Liver (tissue), 9 donors: ENCODE measurements around the gene CHMP3. TPM values are rescaled to one million over a fixed set of nuclear protein-coding genes. Genes with fewer than 3 reads are reported as not detected.
"Not testable (repeated sequence)": the region's sequence is repeated elsewhere in the genome, so short reads cannot be mapped to it uniquely, and the experiment has no call there.

Experiments used
- DNase-seq: peaks from one replicate; pipeline ENCODE4 v3.0.0-alpha.2; 2017; ENCODE audit warnings: low spot score
- H3K27ac ChIP-seq, 2 donors: one replicate each; pipeline ENCODE4 v1.7.0; 2013; ENCODE audit warnings: inconsistent platforms in 2 of 2, low read length in 2 of 2, control low read depth in 1 of 2, low read depth in 1 of 2, mild to moderate bottlenecking in 1 of 2
- H3K27me3 ChIP-seq, 4 donors: one replicate each; pipeline versions ENCODE4 v1.6.1 to v1.7.0; 2013; ENCODE audit warnings: low read length in 3 of 4, inconsistent platforms in 1 of 4, mild to moderate bottlenecking in 1 of 4, moderate library complexity in 1 of 4; ENCODE audit not compliant: control insufficient read depth in 4 of 4, insufficient read depth in 4 of 4
- H3K36me3 ChIP-seq, 4 donors: one replicate each; pipeline versions ENCODE4 v1.6.1 to v1.7.0; 2013; ENCODE audit warnings: low read length in 3 of 4, mild to moderate bottlenecking in 3 of 4, low read depth in 1 of 4, moderate library complexity in 1 of 4; ENCODE audit not compliant: control insufficient read depth in 4 of 4, insufficient read depth in 3 of 4
- H3K4me1 ChIP-seq, 4 donors: one replicate each; pipeline versions ENCODE4 v1.6.1 to v1.7.0; 2013; ENCODE audit warnings: low read length in 3 of 4, mild to moderate bottlenecking in 3 of 4, moderate library complexity in 1 of 4; ENCODE audit not compliant: control insufficient read depth in 4 of 4, insufficient read depth in 4 of 4
- H3K4me3 ChIP-seq, 3 donors: one replicate each; pipeline versions ENCODE4 v1.6.1 to v1.7.0; 2013; ENCODE audit warnings: low read length in 3 of 3, control low read depth in 1 of 3, low read depth in 1 of 3, mild to moderate bottlenecking in 1 of 3
- H3K9ac ChIP-seq, 2 donors: one replicate each; pipeline ENCODE4 v1.7.0; 2013; ENCODE audit warnings: low read length in 2 of 2, mild to moderate bottlenecking in 2 of 2, moderate library complexity in 2 of 2, control low read depth in 1 of 2, low read depth in 1 of 2
- H3K9me3 ChIP-seq, 4 donors: one replicate each; pipeline versions ENCODE4 v1.6.1 to v1.7.0; 2013; ENCODE audit warnings: low read length in 3 of 4; ENCODE audit not compliant: control insufficient read depth in 4 of 4
- ATF3 ChIP-seq: IDR thresholded peaks from 2 replicates; pipeline ENCODE4 v1.6.1; 2016; ENCODE audit warnings: antibody characterized with exemption
- CTCF ChIP-seq: fragments of 150-350 bp; IDR thresholded peaks from 2 replicates; pipeline ENCODE4 v1.5.1; 2017; ENCODE audit warnings: improper control_type of control experiment, low read depth, low read length; ENCODE audit not compliant: missing input control
- EGR1 ChIP-seq, 2 donors: IDR thresholded peaks; 2 replicates each; pipeline ENCODE4 v1.6.1; 2016 to 2018; ENCODE audit warnings: antibody characterized with exemption in 2 of 2, low read depth in 2 of 2
- FOXA1 ChIP-seq: IDR thresholded peaks from 2 replicates; pipeline ENCODE4 v1.6.1; 2016; ENCODE audit warnings: antibody characterized with exemption
- FOXA2 ChIP-seq: IDR thresholded peaks from 2 replicates; pipeline ENCODE4 v1.6.1; 2016; ENCODE audit warnings: antibody characterized with exemption
- GABPA ChIP-seq, 2 donors: IDR thresholded peaks in 1 of 2; conservative IDR thresholded peaks in 1 of 2; 2 replicates each; pipeline ENCODE4 v1.6.1; 2016; ENCODE audit warnings: antibody characterized with exemption in 2 of 2, mild to moderate bottlenecking in 1 of 2, moderate library complexity in 1 of 2
- HNF4G ChIP-seq: IDR thresholded peaks from 2 replicates; pipeline ENCODE4 v1.6.1; 2016; ENCODE audit warnings: antibody characterized with exemption
- JUND ChIP-seq, 2 donors: IDR thresholded peaks; 2 replicates each; pipeline ENCODE4 v1.6.1; 2016; ENCODE audit warnings: antibody characterized with exemption in 2 of 2
- NR2F2 ChIP-seq: IDR thresholded peaks from 2 replicates; pipeline ENCODE4 v1.6.1; 2016; ENCODE audit warnings: antibody characterized with exemption
- RXRA ChIP-seq, 2 donors: IDR thresholded peaks; 2 replicates each; pipeline ENCODE4 v1.6.1; 2017 to 2018; ENCODE audit warnings: antibody characterized with exemption in 2 of 2, mild to moderate bottlenecking in 1 of 2
- SP1 ChIP-seq: IDR thresholded peaks from 2 replicates; pipeline ENCODE4 v1.6.1; 2018; ENCODE audit warnings: antibody characterized with exemption, mild to moderate bottlenecking
- TAF1 ChIP-seq: conservative IDR thresholded peaks from 2 replicates; pipeline ENCODE4 v1.6.1; 2016; ENCODE audit warnings: antibody characterized with exemption, mild to moderate bottlenecking
- YY1 ChIP-seq: IDR thresholded peaks from 2 replicates; pipeline ENCODE4 v1.6.1; 2016; ENCODE audit warnings: antibody characterized with exemption, mild to moderate bottlenecking
- ZBTB33 ChIP-seq: IDR thresholded peaks from 2 replicates; pipeline ENCODE4 v1.6.1; 2016; ENCODE audit warnings: antibody characterized with exemption
- WGBS: extraction: QIAGEN DNeasy Blood & Tissue Kit; methylation state at CpG from one replicate; pipeline ENCODE4 v1.1.7; 2013; 5-methylcytosine and 5-hydroxymethylcytosine counted together
- polyA plus RNA-seq, 2 donors: library from polyadenylated mRNA; stranded (reverse) in 1 of 2; unstranded in 1 of 2; fragments of 200-250 nt in 1 of 2; fragments of >200 nt in 1 of 2; fragmentation: Nextera tagmentation in 1 of 2; extraction: Ambion mirVana in 1 of 2; gene quantifications; one replicate each; pipeline versions ENCODE4 v1.2.1 to v1.2.3, GENCODE V29; 2013 to 2015
- total RNA-seq, 2 donors: library from RNA; depleted of rRNA; stranded (reverse); fragments of >200 nt; gene quantifications; one replicate each; pipeline ENCODE4 v1.2.3, GENCODE V29; 2014
- donor health status: healthy.
- donor health status: healthy.
- donor health status: healthy.
- donor health status: healthy.
- donor health status: healthy.

CHMP3 gene
- total and polyA plus RNA-seq, 4 donors, result 20.6 to 25.1 (median 24.0) TPM

GRCh38 chr2:86557836-86558235 is 5.4 kb downstream of the CHMP3 start:
- Histone ChIP-seq H3K36me3 (no peaks in the 10 kb centered on the region), H3K4me1 (peaks cover 0 to 13% (median 8%) of the 10 kb centered on the region in 4 donors), H3K4me3 (no peak overlapping the region), H3K27me3 (no peaks in the 10 kb centered on the region), H3K9ac (no peak overlapping the region), H3K9me3 (no peaks in the 10 kb centered on the region), H3K27ac (no peak overlapping the region)
- 96% methylated on average over 2 of the region's 2 CpGs for WGBS
- DNase-seq, result no peak
- no peak for TF ChIP-seq GABPA (IDR thresholded peaks at IDR 0.05 in 1 of 2, conservative IDR thresholded peaks at IDR 0.05 in 1 of 2)
- no peak for TF ChIP-seq EGR1 (IDR thresholded peaks at IDR 0.05; ENCODE audit: low read depth in 2 of 2)
- no peak for TF ChIP-seq FOXA1
- no peak for TF ChIP-seq SP1
- no peak for TF ChIP-seq FOXA2
- TF ChIP-seq JUND (IDR thresholded peaks at IDR 0.05), result no peak

- WGBS, result 91% methylated on average over 16 of the region's 16 CpGs
- H3K36me3 ChIP-seq, result no peaks in the 10 kb centered on the region
- DNase-seq, result no peak
- H3K9ac ChIP-seq, result no peak overlapping the region
- H3K9me3 ChIP-seq, result no peaks in the 10 kb centered on the region
- no peaks in the 10 kb centered on the region for H3K27me3 ChIP-seq
- TF ChIP-seq SP1 (no peak), RXRA (IDR thresholded peaks at IDR 0.05) (no peak), HNF4G (no peak), ZBTB33 (no peak), CTCF (no peak), FOXA1 (no peak), GABPA (IDR thresholded peaks at IDR 0.05 in 1 of 2, conservative IDR thresholded peaks at IDR 0.05 in 1 of 2) (no peak), YY1 (no peak), JUND (IDR thresholded peaks at IDR 0.05) (no peak), ATF3 (no peak), NR2F2 (no peak), EGR1 (IDR thresholded peaks at IDR 0.05; ENCODE audit: low read depth in 2 of 2) (no peak), TAF1 (no peak)
- H3K27ac ChIP-seq, result no peak overlapping the region
- H3K4me1 ChIP-seq, result peaks cover 0 to 4% (median 1%) of the 10 kb centered on the region in 4 donors
- no peak overlapping the region for H3K4me3 ChIP-seq
These were observed 6.7 kb downstream of the CHMP3 start for GRCh38 chr2:86556508-86556907.

GRCh38 chr2:86552889-86553288 is 10.4 kb downstream of the CHMP3 start:
- no peaks in the 10 kb centered on the region for H3K4me1 ChIP-seq
- H3K27me3 ChIP-seq, result no peaks in the 10 kb centered on the region
- WGBS, result 93% methylated on average over 7 of the region's 7 CpGs
- H3K36me3 ChIP-seq, result peaks cover 0 to 4% (median 0%) of the 10 kb centered on the region in 4 donors
- peaks cover 0 to 9% (median 0%) of the 10 kb centered on the region in 4 donors for H3K9me3 ChIP-seq
- TF ChIP-seq ZBTB33 (no peak), SP1 (no peak), HNF4G (no peak)
- no peak for DNase-seq
- H3K4me3 ChIP-seq, result no peak overlapping the region
- no peak overlapping the region for H3K9ac ChIP-seq
- no peak overlapping the region for H3K27ac ChIP-seq

GRCh38 chr2:86549963-86550725 is 13.1 kb downstream of the CHMP3 start:
- H3K27me3 ChIP-seq, H3K36me3 ChIP-seq, H3K4me1 ChIP-seq, DNase-seq, H3K9ac ChIP-seq, H3K27ac ChIP-seq, H3K4me3 ChIP-seq: not testable (repeated sequence)
- H3K9me3 ChIP-seq, result peaks cover 0 to 12% (median 0%) of the 10 kb centered on the region in 4 donors
- 98% methylated on average over 26 of the region's 26 CpGs for WGBS
